GM13976 (cell line): ENCODE results near the gene REM1.

Experiments
- DNase-seq: peaks from one replicate; pipeline ENCODE4 v3.0.0; 2012; ENCODE audit warnings: low spot score
- in situ Hi-C: fragments of 300-500 bp; cut with MboI; formaldehyde crosslinking; loops from one replicate; pipeline ENCODE4 v1.12.0; 2022; ENCODE audit warnings: low sequenced_read_pairs, mixed read lengths, inconsistent platforms; ENCODE audit not compliant: unreplicated experiment
- TF ChIP-seq, protein P1 (sequence below): IDR thresholded peaks from 2 replicates; pipeline ENCODE4 v1.5.1; 2012; ENCODE audit warnings: borderline replicate concordance, mild to moderate bottlenecking; ENCODE audit not compliant: insufficient read depth; ENCODE audit errors: extremely low read depth, missing control alignments, control extremely low read depth

REM1 gene

GRCh38 chr20:31523361-31524283 lies 48.5 kb downstream of the REM1 start:
- TF ChIP-seq, protein P1, sequence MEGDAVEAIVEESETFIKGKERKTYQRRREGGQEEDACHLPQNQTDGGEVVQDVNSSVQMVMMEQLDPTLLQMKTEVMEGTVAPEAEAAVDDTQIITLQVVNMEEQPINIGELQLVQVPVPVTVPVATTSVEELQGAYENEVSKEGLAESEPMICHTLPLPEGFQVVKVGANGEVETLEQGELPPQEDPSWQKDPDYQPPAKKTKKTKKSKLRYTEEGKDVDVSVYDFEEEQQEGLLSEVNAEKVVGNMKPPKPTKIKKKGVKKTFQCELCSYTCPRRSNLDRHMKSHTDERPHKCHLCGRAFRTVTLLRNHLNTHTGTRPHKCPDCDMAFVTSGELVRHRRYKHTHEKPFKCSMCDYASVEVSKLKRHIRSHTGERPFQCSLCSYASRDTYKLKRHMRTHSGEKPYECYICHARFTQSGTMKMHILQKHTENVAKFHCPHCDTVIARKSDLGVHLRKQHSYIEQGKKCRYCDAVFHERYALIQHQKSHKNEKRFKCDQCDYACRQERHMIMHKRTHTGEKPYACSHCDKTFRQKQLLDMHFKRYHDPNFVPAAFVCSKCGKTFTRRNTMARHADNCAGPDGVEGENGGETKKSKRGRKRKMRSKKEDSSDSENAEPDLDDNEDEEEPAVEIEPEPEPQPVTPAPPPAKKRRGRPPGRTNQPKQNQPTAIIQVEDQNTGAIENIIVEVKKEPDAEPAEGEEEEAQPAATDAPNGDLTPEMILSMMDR: no peak
- no peak for DNase-seq
- in situ Hi-C loops: no loop called here

DNA sequence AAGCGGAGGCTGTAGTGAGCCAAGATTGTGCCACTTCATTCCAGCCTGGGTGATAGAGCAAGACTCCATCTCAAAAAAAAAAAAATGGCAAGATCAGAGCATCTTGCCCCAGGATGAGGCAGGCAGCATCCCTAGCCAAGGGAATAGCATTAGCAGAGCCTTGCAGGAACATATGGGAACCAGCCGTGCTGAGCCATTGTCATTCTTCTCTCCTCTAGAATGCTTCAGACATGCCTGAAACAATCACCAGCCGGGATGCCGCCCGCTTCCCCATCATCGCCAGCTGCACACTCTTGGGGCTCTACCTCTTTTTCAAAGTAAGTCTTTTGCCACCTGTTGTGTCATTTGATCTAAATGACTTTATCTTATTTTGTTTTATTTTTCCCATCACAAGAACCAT lies 52.2 kb downstream of the REM1 start:
- no peak for DNase-seq
- in situ Hi-C loops: no loop called here
- TF ChIP-seq, protein P1: no peak
